SK-N-SH (cell line): Measurements from ENCODE around the gene FAAP20. TPM values are rescaled to one million over a fixed set of nuclear protein-coding genes. Genes with fewer than 3 reads are reported as not detected.

Source experiments
- CTCF ChIA-PET: fragments of 300-600, 350-600 bp; formaldehyde crosslinking; extraction: SDS; loops from one replicate; lab custom pipeline; 2021; lab: Yijun Ruan, JAX
- POLR2A ChIA-PET: fragments of 350-600 bp; sonication (Branson Sonifier 250); formaldehyde crosslinking; extraction: SDS; loops from one replicate; lab custom pipeline; 2020; ENCODE audit warnings: antibody characterized with exemption, inconsistent platforms; lab: Yijun Ruan, JAX
- DNase-seq: peaks from one replicate; pipeline ENCODE4 v3.0.0; 2012
- H2AFZ ChIP-seq: fragments of 200-600 bp; sonication (generic); 2 replicates; pipeline ENCODE4 v1.8.1; 2016; ENCODE audit warnings: antibody characterized with exemption, mild to moderate bottlenecking, low read depth
- H3F3A ChIP-seq: fragments of 200-600 bp; sonication (generic); replicated peaks from 2 replicates; pipeline ENCODE3; 2016; ENCODE audit warnings: antibody characterized with exemption, mild to moderate bottlenecking; ENCODE audit not compliant: insufficient read depth
- H3K27ac ChIP-seq, 2 experiments: fragments of 200-500 bp in 1 of 2; fragments of 200-600 bp in 1 of 2; sonication (Bioruptor generic) in 1 of 2; sonication (generic), shearing (Covaris generic) in 1 of 2; 2 replicates each; pipeline versions ENCODE4 v1.5.1 to v1.6.1; 2014 to 2016; ENCODE audit warnings: low read depth in 2 of 2, inconsistent platforms in 1 of 2, low read length in 1 of 2, mild to moderate bottlenecking in 1 of 2, mixed read lengths in 1 of 2
- H3K27me3 ChIP-seq: fragments of 200-600 bp; sonication (generic), shearing (Covaris generic); 2 replicates; pipeline ENCODE4 v1.6.1; 2016; ENCODE audit warnings: mixed run types; ENCODE audit not compliant: insufficient read depth
- H3K36me3 ChIP-seq, 2 experiments: fragments of 200-500 bp in 1 of 2; fragments of 200-600 bp in 1 of 2; sonication (Bioruptor generic) in 1 of 2; sonication (generic) in 1 of 2; replicated peaks in 1 of 2; 2 replicates each; pipeline versions ENCODE3 to v1.5.1; 2014 to 2016; ENCODE audit warnings: low read length in 1 of 2, mild to moderate bottlenecking in 1 of 2; ENCODE audit not compliant: insufficient read depth in 2 of 2, control insufficient read depth in 1 of 2
- H3K4me1 ChIP-seq, 2 experiments: fragments of 200-500 bp in 1 of 2; fragments of 200-600 bp in 1 of 2; sonication (Bioruptor generic) in 1 of 2; sonication (generic), shearing (Covaris generic) in 1 of 2; 2 replicates each; pipeline versions ENCODE4 v1.5.1 to v1.6.1; 2014 to 2016; ENCODE audit warnings: low read depth in 1 of 2, low read length in 1 of 2, mixed run types in 1 of 2; ENCODE audit not compliant: insufficient read depth in 2 of 2, control insufficient read depth in 1 of 2
- H3K4me2 ChIP-seq: fragments of 200-600 bp; sonication (generic), shearing (Covaris generic); 2 replicates; pipeline ENCODE4 v1.6.1; 2017; ENCODE audit warnings: mixed run types
- H3K4me3 ChIP-seq, 2 experiments: fragments of 200-500 bp in 1 of 2; fragments of 200-600 bp in 1 of 2; sonication (Bioruptor generic) in 1 of 2; sonication (generic), shearing (Covaris generic) in 1 of 2; 2 replicates each; pipeline versions ENCODE4 v1.5.1 to v1.8.1; 2014 to 2016; ENCODE audit warnings: low read depth in 2 of 2, inconsistent platforms in 1 of 2, low read length in 1 of 2, mild to moderate bottlenecking in 1 of 2, mixed read lengths in 1 of 2, moderate library complexity in 1 of 2
- H3K79me2 ChIP-seq: fragments of 200-600 bp; sonication (generic); 2 replicates; pipeline ENCODE4 v1.8.1; 2017; ENCODE audit warnings: mild to moderate bottlenecking; ENCODE audit not compliant: insufficient read depth
- H3K9ac ChIP-seq: fragments of 200-600 bp; sonication (generic); 2 replicates; pipeline ENCODE4 v1.6.1; 2017; ENCODE audit warnings: mixed run types
- H3K9me2 ChIP-seq: fragments of 200-600 bp; sonication (generic); 2 replicates; pipeline ENCODE4 v1.6.1; 2017; ENCODE audit warnings: mixed run types
- H3K9me3 ChIP-seq: fragments of 200-600 bp; sonication (generic); 2 replicates; pipeline ENCODE4 v1.6.1; 2017; ENCODE audit warnings: mixed run types, mild to moderate bottlenecking, moderate library complexity
- H4K20me1 ChIP-seq: fragments of 200-600 bp; sonication (generic); 2 replicates; pipeline ENCODE4 v1.6.1; 2017; ENCODE audit warnings: mild to moderate bottlenecking, mixed run types; ENCODE audit not compliant: insufficient read depth
- CHD2 ChIP-seq: fragments of 150-350 bp; IDR thresholded peaks from 2 replicates; pipeline ENCODE4 v1.6.1; 2018; ENCODE audit warnings: low read length; ENCODE audit not compliant: partially characterized antibody
- EZH2phosphoT487 ChIP-seq: fragments of 200-600 bp; sonication (generic); IDR thresholded peaks from 2 replicates; pipeline ENCODE4 v1.6.1; 2017; ENCODE audit warnings: low read depth, mixed run types, mild to moderate bottlenecking, antibody characterized with exemption, moderate library complexity, borderline replicate concordance
- FOSL2 ChIP-seq: IDR thresholded peaks from 2 replicates; pipeline ENCODE4 v1.4.0; 2012; ENCODE audit warnings: low read depth, mild to moderate bottlenecking, moderate library complexity, borderline replicate concordance
- FOXM1 ChIP-seq: IDR thresholded peaks from 2 replicates; pipeline ENCODE4 v1.4.0; 2012; ENCODE audit warnings: low read depth, mild to moderate bottlenecking
- GABPA ChIP-seq: IDR thresholded peaks from 2 replicates; pipeline ENCODE4 v1.4.0; 2012; ENCODE audit warnings: low read depth, mild to moderate bottlenecking
- GATA2 ChIP-seq: sonication (generic); formaldehyde crosslinking; IDR thresholded peaks from 2 replicates; pipeline ENCODE4 v1.5.0; 2020; ENCODE audit warnings: mild to moderate bottlenecking, missing genetic modification reagents
- JUND ChIP-seq: IDR thresholded peaks from 2 replicates; pipeline ENCODE4 v1.4.0; 2012
- NRF1 ChIP-seq: IDR thresholded peaks from 2 replicates; pipeline ENCODE4 v1.6.1; 2012; ENCODE audit warnings: low read depth, mild to moderate bottlenecking, low read length
- RAD21 ChIP-seq: IDR thresholded peaks from 2 replicates; pipeline ENCODE4 v1.6.1; 2012; ENCODE audit warnings: mild to moderate bottlenecking, low read length
- RCOR1 ChIP-seq: fragments of 150-350 bp; IDR thresholded peaks from 2 replicates; pipeline ENCODE4 v1.6.1; 2017; ENCODE audit warnings: antibody characterized with exemption, low read length
- RFX5 ChIP-seq: IDR thresholded peaks from 2 replicates; pipeline ENCODE4 v1.6.1; 2012; ENCODE audit warnings: mild to moderate bottlenecking, improper control_type of control experiment, low read length
- RXRA ChIP-seq: IDR thresholded peaks from 2 replicates; pipeline ENCODE4 v1.4.0; 2012; ENCODE audit warnings: low read depth, mild to moderate bottlenecking, borderline replicate concordance
- TAF1 ChIP-seq: IDR thresholded peaks from 2 replicates; pipeline ENCODE4 v1.6.1; 2012; ENCODE audit warnings: low read depth, mild to moderate bottlenecking, low read length, moderate library complexity, borderline replicate concordance
- TEAD4 ChIP-seq: IDR thresholded peaks from 2 replicates; pipeline ENCODE4 v1.4.0; 2012; ENCODE audit warnings: mild to moderate bottlenecking, borderline replicate concordance; ENCODE audit not compliant: insufficient read depth
- WGBS: methylation state at CpG from one replicate; pipeline ENCODE4 v1.1.6; 2017; ENCODE audit warnings: low lambda C conversion rate; 5-methylcytosine and 5-hydroxymethylcytosine counted together
- polyA plus RNA-seq, 3 experiments: library from polyadenylated mRNA; depleted of rRNA; stranded (reverse); fragments of >200 nt; gene quantifications; 2 replicates each; pipeline ENCODE4 v1.2.3, GENCODE V29; 2012
- TF ChIP-seq, protein P1 (sequence below): fragments of 150-350 bp; IDR thresholded peaks from 2 replicates; pipeline ENCODE4 v1.6.1; 2017; ENCODE audit warnings: antibody characterized with exemption, low read length, low read depth, borderline replicate concordance
- TF ChIP-seq, protein P2 (sequence below): fragments of 200-600 bp; sonication (generic); IDR thresholded peaks from 2 replicates; pipeline ENCODE4 v1.6.1; 2017; ENCODE audit warnings: antibody characterized with exemption, mild to moderate bottlenecking, moderate library complexity
- TF ChIP-seq, protein P3 (sequence below): IDR thresholded peaks from 2 replicates; pipeline ENCODE4 v1.6.1; 2012; ENCODE audit warnings: mild to moderate bottlenecking, low read depth, low read length, moderate library complexity

Gene FAAP20
- polyA plus RNA-seq, 1 of the 3 experiments (the other 2 are of a cell fraction) = 58.3 TPM

DNA sequence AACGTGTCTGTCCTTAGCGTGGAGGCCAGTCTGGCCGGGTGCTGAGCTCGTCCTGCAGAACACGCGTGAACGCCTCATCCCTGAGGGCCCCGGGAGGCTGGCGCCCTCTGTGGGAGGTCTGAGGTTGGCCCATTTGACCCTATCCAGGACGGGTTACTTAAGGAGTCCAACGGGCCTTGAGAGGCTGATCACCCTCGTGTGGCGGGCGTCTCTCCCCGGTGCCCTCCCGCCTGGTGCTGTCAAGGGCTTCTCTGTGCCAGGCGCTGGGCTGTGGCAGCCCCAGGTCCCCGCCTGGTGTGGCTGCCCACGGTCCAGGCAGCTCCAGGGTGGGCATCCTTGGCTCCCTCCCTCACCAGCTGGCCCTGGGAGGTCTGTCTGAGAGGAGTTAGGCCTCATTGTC, 43.2 kb upstream of the FAAP20 start:
- H3K27ac ChIP-seq = no peak overlapping the region; a peak in 1 of 4 replicates
- no peak overlapping the region for H3K4me3 ChIP-seq
- no peak overlapping the region for H3K9ac ChIP-seq
- H3K4me1 ChIP-seq = peaks cover 0 to 64% of the 10 kb centered on the region in 2 experiments; a peak in 1 of 4 replicates
- ChIA-PET POLR2A (no interaction called here), CTCF (interaction anchor here (0.6 to 1.8 kb wide), 3 partner anchors 36 to 144 kb away, joined by 3 to 8 read pairs (median 3); no protein-coding TSS in a partner anchor)
- H3K36me3 ChIP-seq = no peaks in the 10 kb centered on the region
- no peaks in the 10 kb centered on the region for H3K27me3 ChIP-seq
- H2AFZ ChIP-seq = no peak overlapping the region
- H3K79me2 ChIP-seq = peaks cover 100% of the 10 kb centered on the region
- TF ChIP-seq, protein P1, sequence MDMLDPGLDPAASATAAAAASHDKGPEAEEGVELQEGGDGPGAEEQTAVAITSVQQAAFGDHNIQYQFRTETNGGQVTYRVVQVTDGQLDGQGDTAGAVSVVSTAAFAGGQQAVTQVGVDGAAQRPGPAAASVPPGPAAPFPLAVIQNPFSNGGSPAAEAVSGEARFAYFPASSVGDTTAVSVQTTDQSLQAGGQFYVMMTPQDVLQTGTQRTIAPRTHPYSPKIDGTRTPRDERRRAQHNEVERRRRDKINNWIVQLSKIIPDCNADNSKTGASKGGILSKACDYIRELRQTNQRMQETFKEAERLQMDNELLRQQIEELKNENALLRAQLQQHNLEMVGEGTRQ = no peak
- TF ChIP-seq, protein P2, sequence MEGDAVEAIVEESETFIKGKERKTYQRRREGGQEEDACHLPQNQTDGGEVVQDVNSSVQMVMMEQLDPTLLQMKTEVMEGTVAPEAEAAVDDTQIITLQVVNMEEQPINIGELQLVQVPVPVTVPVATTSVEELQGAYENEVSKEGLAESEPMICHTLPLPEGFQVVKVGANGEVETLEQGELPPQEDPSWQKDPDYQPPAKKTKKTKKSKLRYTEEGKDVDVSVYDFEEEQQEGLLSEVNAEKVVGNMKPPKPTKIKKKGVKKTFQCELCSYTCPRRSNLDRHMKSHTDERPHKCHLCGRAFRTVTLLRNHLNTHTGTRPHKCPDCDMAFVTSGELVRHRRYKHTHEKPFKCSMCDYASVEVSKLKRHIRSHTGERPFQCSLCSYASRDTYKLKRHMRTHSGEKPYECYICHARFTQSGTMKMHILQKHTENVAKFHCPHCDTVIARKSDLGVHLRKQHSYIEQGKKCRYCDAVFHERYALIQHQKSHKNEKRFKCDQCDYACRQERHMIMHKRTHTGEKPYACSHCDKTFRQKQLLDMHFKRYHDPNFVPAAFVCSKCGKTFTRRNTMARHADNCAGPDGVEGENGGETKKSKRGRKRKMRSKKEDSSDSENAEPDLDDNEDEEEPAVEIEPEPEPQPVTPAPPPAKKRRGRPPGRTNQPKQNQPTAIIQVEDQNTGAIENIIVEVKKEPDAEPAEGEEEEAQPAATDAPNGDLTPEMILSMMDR = peak; percentile 26; the same call in 1 of the 2 replicates
- TF ChIP-seq RFX5 (no peak), GABPA (no peak)
- no peaks in the 10 kb centered on the region for H3F3A ChIP-seq
- no peak overlapping the region for H3K4me2 ChIP-seq
- WGBS = 85% methylated on average over 13 of the region's 19 CpGs
- no peaks in the 10 kb centered on the region for H3K9me3 ChIP-seq
- H3K9me2 ChIP-seq = no peaks in the 10 kb centered on the region
- DNase-seq = no peak
- peaks cover 100% of the 10 kb centered on the region for H4K20me1 ChIP-seq

DNA sequence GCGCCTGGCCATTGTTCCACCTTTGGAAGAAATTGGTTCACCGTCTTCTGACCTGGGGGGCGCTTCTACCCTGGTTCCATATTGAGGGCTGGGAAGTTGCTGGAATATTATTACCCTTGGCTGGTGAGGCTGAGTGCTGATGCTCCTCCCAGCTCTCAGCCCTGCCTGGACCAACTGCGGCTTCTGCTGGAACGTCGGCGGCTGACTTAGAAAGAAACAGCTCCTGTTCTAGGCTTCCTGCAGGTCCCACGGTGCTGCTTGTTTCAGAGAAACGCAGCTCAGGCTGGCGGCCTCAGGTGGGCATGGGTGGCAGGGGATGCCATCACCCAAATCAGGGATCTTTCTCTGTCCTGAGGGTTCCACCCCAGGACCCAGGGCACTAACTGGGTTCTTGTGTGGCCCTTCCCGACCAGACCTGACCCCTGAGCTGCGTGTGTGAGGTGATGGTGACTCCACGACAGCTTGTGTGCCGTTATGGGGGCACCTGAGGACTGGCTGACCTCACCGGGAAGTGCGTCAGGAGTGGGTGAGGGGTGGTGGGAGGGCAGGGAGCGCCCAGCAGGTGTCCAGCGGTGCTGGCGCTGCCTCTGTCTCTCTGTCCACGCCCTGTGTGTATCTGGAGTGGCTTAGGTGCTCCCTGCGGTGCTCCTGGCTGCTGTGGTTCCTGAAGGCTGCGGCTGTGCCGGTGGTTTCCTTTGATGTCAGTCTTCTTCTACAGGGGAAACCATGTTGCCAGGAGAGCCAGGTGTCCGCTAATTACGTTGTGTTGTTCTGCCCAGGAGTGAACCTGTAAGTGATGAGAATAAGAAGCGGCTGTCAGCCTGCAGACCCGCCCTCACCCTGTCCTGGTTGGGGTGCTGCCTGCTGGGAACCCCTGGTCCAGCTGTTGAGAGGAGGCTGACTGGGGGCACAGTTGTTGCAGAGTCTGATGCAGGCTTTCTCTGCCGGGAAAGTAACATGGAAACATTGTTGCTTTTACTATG, 42.4 kb upstream of the FAAP20 start:
- Histone ChIP-seq H3K27ac (no peak overlapping the region; a peak in 1 of 4 replicates), H3F3A (no peaks in the 10 kb centered on the region), H3K4me2 (no peak overlapping the region), H3K79me2 (peaks cover 100% of the 10 kb centered on the region), H4K20me1 (peaks cover 100% of the 10 kb centered on the region), H3K4me1 (peaks cover 0 to 72% of the 10 kb centered on the region in 2 experiments; a peak in 2 of 4 replicates), H3K4me3 (no peak overlapping the region), H3K36me3 (no peaks in the 10 kb centered on the region), H3K9ac (no peak overlapping the region), H3K9me3 (no peaks in the 10 kb centered on the region), H2AFZ (no peak overlapping the region), H3K27me3 (no peaks in the 10 kb centered on the region), H3K9me2 (no peaks in the 10 kb centered on the region)
- WGBS = 99% methylated on average over 12 of the region's 28 CpGs
- POLR2A ChIA-PET = no interaction called here
- DNase-seq = no peak
- CTCF ChIA-PET = interaction anchor here (0.7 to 1.8 kb wide), 2 partner anchors 35 to 145 kb away, joined by 3 to 8 read pairs; no protein-coding TSS in a partner anchor
- TF ChIP-seq GATA2 (CRISPR knock-in tag) (no peak), JUND (no peak), RCOR1 (no peak), TEAD4 (no peak), RAD21 (no peak), TAF1 (no peak), FOXM1 (no peak), EZH2phosphoT487 (no peak), RXRA (no peak), FOSL2 (no peak), CHD2 (no peak), NRF1 (no peak)
- TF ChIP-seq, protein P2 = no peak
- TF ChIP-seq, protein P3, sequence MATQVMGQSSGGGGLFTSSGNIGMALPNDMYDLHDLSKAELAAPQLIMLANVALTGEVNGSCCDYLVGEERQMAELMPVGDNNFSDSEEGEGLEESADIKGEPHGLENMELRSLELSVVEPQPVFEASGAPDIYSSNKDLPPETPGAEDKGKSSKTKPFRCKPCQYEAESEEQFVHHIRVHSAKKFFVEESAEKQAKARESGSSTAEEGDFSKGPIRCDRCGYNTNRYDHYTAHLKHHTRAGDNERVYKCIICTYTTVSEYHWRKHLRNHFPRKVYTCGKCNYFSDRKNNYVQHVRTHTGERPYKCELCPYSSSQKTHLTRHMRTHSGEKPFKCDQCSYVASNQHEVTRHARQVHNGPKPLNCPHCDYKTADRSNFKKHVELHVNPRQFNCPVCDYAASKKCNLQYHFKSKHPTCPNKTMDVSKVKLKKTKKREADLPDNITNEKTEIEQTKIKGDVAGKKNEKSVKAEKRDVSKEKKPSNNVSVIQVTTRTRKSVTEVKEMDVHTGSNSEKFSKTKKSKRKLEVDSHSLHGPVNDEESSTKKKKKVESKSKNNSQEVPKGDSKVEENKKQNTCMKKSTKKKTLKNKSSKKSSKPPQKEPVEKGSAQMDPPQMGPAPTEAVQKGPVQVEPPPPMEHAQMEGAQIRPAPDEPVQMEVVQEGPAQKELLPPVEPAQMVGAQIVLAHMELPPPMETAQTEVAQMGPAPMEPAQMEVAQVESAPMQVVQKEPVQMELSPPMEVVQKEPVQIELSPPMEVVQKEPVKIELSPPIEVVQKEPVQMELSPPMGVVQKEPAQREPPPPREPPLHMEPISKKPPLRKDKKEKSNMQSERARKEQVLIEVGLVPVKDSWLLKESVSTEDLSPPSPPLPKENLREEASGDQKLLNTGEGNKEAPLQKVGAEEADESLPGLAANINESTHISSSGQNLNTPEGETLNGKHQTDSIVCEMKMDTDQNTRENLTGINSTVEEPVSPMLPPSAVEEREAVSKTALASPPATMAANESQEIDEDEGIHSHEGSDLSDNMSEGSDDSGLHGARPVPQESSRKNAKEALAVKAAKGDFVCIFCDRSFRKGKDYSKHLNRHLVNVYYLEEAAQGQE = no peak
